AML-193 (cell line): ENCODE measurements around the gene ENG.

Experiments
- DNase-seq, 2 experiments: peaks; one replicate each; lab custom pipeline; 2025; lab: John Stamatoyannopoulos, UW

The ENG gene

DNA sequence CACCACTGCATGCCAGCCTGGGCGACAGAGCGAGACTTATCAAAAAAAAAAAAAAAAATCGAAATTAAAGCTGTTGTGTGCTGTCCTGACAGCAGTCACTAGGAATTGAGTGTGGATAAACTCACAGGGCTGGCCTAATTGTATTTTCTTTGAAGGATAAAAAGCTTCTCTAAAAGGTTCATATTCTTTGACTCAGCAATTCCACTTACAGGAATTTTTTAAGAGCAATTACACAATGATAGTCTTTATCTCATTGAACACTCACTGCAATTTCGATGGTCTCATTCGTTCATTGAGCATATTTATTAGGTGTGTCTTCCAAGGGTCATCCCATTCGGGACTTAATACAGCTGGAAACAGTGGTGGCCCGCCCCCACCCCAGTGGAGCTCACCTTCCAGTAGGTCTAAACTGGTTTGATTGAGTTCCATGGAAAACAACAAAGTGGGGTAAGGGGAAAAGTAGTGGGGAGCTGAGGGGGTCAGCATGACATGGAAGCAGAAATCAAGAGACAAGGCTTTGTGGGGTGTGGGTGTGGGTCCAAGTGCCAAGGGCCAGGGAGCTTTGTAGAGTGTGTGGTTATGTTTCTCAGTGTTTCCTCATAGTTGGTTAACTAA is 61.9 kb downstream of the ENG start:
- DNase-seq, result no peak

- no peak for DNase-seq
Observed at GRCh38 chr9:127791085-127791484, 63.4 kb downstream of the ENG start.

DNA sequence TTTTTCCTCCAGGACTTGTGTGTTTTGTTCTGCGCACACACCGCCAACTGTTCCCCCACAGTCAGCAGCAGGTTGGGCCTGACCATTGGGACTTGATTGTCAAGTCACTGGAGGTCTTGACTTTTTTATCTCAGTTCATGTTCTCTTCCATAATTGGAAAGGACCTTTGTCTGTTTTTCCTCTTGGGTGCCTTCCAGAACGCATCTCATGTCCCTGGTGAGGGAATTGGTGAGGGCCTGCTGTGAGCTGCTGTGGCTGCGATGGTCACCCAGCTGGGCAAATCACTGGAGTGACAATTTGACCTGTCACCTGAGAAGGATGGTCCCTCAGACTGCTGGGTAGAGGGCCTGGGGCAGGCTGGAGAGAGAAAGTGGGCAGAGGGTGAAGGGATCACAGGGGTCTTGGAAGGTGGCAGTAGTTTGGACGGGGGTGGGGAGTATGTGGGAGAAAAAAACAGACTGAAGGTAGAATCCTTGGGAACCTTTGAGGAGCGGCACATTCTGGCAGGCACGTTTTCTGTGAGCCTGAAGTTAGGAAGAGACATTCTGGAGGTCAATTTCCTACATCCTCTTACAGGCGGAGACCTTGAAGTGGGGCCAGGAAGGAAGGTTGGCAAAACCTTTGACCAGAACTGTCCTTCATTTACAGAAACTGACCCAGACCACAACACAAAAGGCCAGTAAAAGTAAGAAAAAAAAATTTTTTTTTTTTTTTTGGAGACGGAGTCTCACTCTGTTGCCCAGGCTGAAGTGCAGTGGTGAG is 64.2 kb downstream of the ENG start:
- DNase-seq, result no peak

- no peak for DNase-seq
Observed at GRCh38 chr9:127789179-127789578, 65.3 kb downstream of the ENG start.

DNA sequence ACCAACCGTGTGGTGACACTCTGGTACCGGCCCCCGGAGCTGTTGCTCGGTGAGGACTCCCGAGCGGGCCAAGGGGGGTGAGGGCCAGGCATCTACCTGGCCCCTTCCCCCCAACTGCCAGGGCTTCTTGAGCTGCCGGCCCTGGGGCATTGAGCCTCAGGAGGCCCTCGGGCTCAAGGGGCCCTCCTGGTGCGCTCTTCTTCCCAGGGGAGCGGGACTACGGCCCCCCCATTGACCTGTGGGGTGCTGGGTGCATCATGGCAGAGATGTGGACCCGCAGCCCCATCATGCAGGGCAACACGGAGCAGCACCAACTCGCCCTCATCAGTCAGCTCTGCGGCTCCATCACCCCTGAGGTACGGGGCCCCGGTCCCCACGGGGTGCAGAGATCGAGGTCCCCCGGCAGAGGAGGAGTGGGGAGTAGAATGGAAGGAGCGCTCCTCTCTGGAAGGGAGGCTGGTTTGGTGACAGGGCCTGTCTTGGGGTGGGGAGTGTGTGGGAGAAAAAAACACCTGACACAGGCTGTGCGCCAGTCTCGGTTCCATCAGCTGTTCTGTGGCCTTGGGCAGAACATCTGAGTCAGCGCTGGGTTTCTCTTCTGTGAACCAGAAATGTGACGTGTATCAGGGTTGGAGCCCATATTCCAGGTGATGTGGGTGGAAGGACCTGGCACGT is 66.0 kb downstream of the ENG start:
- DNase-seq, result no peak

GRCh38 chr9:127786773-127787104 is 67.7 kb downstream of the ENG start:
- DNase-seq, result peak in 1 of 2 experiments; percentile 44

DNA sequence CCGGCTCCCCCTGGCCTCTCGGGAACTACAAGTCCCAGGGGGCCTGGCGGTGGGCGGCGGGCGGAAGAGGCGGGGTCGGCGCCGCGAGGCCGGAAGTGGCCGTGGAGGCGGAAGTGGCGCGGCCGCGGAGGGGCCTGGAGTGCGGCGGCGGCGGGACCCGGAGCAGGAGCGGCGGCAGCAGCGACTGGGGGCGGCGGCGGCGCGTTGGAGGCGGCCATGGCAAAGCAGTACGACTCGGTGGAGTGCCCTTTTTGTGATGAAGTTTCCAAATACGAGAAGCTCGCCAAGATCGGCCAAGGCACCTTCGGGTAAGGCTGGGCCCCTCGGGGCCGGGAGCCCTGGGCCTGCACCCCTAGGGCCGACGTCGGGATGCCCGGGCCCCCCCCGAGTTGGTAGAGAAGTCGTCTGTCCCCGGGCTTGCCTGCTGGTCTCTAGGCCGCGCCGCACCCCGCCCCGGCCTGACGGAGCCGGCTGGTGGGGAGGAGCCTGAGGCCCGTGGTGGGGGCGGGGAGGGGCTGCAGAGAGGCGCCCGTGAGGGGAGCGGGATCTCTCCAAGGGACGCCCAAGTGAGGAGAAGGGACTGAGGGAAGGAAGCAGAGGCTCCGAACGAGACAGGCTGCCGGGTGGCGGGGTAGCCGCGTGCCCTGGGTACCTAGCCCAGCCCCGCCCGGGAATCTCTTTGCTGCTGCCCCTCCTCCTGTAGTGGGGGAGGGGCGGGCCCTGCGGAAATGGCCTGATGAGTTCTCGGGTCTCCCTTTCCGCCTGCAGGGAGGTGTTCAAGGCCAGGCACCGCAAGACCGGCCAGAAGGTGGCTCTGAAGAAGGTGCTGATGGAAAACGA is 68.3 kb downstream of the ENG start, which contains the start of gene CDK9:
TSS of gene CDK9 (plus strand) at position 102 of the 840 bp plus-strand sequence. CDS start at position 217, 115 bp downstream.
- DNase-seq, result peak; percentile 67 to 68

- DNase-seq, result peak; percentile 49 to 59
Observed at GRCh38 chr9:127785023-127785932, 69.2 kb downstream of the ENG start.

DNA sequence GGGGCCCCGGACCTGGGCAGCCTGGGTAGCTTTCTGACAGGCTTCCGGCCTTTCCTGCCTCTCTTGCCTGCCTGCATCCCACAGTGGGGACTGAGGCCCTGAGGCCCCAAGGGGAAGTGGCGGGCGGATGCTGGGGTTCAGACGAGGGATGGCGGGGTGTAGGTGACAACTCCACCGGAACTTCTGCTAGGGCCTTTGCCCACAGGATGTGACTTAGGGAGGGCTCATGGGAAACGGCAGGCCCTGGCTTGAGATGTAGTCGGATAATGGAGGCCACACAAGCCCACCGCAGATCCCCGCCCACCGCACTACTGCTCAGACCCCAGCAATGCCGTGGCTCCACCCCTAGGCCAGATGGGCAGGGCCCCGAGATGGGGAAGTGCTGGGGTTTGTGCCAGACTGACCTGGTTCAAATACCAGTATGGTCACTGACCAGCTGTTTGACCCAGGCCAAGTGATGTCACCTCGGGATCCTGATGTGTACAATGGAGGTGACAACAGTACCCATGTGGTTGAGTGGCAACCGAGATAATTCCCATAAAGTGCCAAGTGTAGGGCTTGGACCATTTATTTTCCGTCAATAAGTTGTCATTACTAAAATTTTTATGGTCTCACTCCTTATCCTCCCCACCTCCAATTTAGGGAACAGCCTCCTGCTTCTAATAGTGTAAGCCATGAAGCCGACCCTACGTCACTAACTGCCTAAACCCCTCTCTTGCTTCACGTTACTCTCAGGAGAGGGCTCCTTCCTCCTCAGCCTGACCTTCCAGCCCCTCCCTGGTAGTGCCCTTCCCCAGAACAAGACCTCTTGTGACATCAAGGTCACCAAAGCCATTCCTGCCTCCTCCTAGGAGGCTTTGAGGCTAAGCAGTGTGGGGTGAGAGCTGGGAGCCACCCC is 71.1 kb downstream of the ENG start:
- DNase-seq, result peak; percentile 97 to 98

- no peak for DNase-seq
Observed at GRCh38 chr9:127781806-127782205, 72.7 kb downstream of the ENG start.

DNA sequence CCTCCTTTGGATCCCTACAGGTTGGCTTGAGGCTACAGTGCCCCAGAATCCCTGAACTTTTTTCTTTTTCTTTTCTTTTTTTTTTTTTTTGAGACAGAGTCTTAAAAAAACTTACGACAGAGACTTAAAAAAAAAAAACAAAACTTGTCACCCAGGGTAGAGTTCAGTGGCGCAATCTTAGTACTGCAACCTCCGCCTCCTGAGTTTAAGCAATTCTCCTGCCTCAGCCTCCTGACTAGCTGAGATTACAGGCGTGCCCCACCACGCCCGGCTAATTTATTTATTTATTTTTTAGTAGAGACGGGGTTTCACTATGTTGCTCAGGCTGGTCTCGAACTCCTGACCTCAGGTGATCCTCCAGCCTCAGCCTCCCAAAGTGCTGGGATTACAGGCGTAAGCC is 73.5 kb downstream of the ENG start:
- DNase-seq, result peak; percentile 85 to 86

GRCh38 chr9:127780126-127780885 is 74.2 kb downstream of the ENG start:
- no peak for DNase-seq

DNA sequence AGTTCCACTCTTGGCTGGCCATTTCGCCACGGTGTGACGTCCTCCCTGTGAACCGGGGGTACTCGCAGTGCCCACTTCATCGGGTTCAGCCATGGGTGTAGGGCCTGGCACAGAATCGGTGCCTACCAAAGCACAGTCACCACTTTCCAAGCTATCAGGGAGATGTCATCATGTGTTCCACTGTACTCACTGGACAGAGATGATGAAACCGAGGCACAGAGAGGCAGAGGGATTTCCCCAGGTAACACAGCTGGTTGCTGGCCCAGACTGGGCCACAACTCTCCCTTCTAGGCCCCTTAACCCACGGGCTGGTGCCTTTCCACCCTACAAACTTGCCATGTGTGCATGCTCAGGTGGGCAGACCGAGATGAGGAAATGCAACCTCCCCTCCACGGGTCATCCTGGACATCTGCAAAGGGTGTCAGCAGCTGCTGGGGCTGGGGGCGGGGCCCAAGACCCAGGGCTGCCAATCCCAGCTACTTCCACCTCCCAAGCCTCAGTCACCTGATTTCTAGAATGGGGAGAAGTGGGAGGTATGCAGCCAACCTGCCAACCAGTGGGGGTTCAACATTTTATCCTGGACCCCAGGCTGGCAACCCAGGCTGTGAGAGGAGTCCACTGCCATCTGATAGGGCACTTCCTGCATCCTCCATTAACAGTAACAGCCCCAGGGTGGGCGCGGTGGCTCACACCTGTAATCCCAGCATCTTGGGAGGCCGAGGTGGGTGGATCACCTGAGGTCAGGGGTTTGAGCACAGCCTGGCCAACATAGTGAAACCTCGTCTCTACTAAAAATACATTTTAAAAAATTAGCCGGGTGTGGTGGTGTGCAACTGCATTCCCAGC is 75.1 kb downstream of the ENG start:
- peak; percentile 26 to 29 for DNase-seq

DNA sequence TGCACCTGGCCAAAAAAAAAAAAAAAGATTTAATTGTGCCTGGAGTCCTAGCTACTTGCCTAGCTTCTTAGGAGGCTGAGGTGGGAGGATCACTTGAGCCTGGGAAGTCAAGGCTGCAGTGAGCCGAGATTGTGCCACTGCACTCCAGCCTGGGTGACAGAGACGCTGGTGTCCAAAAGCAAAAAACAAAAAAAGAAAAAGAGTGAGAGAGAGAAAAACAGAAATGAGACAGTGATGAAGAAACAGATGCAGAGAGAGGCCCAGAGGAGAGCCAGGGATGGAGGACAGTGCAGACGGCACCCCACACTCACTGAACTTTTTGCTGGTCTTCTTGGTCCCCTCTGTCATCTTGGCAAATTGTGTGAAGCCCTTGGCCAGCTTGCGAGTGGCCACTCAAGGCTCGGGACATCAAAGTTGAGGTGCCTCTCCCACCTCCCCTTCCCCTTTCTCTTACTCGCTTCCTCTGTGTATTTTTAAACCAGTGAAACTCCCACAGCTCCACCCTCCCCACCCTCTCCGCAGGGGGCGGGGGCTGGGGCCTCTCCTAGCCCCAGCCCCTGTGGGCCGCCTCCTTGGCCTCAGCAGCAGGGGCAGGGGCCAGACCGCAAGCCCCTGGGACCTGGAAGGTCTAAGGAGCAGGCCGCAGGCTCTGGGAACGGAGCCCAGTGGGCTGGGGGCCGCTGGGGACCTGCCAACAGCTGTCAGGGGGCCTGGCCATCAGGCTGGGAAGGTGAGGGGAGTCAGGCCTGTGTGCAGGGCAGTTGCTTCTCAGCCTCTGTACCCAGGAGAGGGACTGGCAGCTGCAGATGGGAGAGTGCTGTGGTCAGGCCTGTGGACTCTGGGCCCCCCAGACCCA is 76.0 kb downstream of the ENG start, which contains the start of gene SH2D3C:
TSS of gene SH2D3C (minus strand) at position 387 of the 856 bp plus-strand sequence. CDS start at position 348, 39 bp downstream.
- DNase-seq, result no peak

DNA sequence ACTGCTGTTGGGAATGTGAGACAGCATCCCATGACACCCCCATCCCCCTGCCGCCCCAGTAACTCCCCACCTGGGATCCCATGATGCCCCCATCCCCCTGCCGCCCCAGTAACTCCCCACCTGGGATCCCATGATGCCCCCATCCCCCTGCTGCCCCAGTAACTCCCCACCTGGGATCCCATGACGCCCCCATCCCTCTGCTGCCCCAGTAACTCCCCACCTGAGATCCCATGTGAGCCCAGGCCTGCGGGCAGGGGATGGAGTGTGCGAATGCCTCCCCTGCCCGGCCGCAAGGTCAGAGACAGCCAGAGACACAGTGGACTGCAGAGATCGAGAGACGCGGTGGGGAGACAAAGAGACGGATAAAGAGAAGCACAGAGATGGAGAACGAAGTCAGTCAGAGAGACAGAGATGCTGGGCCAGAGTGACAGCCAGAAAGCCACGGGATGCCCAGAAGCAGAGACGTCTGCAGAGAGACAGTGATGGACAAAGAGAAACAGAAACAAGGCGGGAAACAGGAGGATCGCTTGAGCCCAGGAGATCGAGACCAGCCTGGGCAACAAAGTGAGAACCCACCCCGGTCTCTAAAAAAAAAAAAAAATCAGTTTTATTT is 77.0 kb downstream of the ENG start:
- no peak for DNase-seq

GRCh38 chr9:127776924-127777289 is 77.6 kb downstream of the ENG start:
- DNase-seq, result no peak
